ENCODE results near the gene PRAC1.

PRAC1 gene

GRCh38 chr17:48726114-48726915 lies 4.0 kb upstream of the PRAC1 start:
- DNase-seq (ENCODE audit: low read depth in 2 of 2): no peak
- H3K4me3 ChIP-seq (replicated peaks in 1 of 2; ENCODE audit: low read depth in 2 of 2, low read length in 2 of 2): no peak overlapping the region
- TF ChIP-seq CTCF (IDR thresholded peaks at IDR 0.05; ENCODE audit: low read depth, low read length): no peak

- no peak for DNase-seq (ENCODE audit: low read depth in 2 of 2)
- H3K4me3 ChIP-seq (replicated peaks in 1 of 2; ENCODE audit: low read depth in 2 of 2, low read length in 2 of 2): no peak overlapping the region
- TF ChIP-seq CTCF (IDR thresholded peaks at IDR 0.05; ENCODE audit: low read depth, low read length): no peak
These were observed 3.2 kb upstream of the PRAC1 start for GRCh38 chr17:48725288-48726064.

DNA sequence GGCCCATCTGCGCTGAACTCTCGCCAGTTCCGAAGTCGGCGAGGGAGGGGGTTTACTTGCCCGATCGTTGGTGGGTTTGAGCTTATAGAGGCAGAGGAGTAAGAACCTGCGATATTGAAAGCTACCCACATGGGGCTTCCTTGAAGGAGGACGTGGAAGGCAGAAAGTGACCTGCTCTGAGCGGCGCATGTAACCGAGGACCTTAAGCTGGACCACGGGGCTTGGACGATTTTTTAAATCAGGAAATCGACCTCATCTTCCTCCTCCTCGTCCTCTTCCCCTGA lies 2.6 kb upstream of the PRAC1 start:
- TF ChIP-seq CTCF (IDR thresholded peaks at IDR 0.05; ENCODE audit: low read depth, low read length): no peak
- DNase-seq (ENCODE audit: low read depth in 2 of 2): no peak
- H3K4me3 ChIP-seq (replicated peaks in 1 of 2; ENCODE audit: low read depth in 2 of 2, low read length in 2 of 2): no peak overlapping the region

GRCh38 chr17:48724251-48725003 lies 2.1 kb upstream of the PRAC1 start:
- H3K4me3 ChIP-seq (replicated peaks in 1 of 2; ENCODE audit: low read depth in 2 of 2, low read length in 2 of 2): no peak overlapping the region
- TF ChIP-seq CTCF (IDR thresholded peaks at IDR 0.05; ENCODE audit: low read depth, low read length): peak; percentile 82
- peak; percentile 79 to 81 for DNase-seq (ENCODE audit: low read depth in 2 of 2)

GRCh38 chr17:48723423-48724250 lies 1.3 kb upstream of the PRAC1 start:
- no peak for DNase-seq (ENCODE audit: low read depth in 2 of 2)
- no peak overlapping the region for H3K4me3 ChIP-seq (replicated peaks in 1 of 2; ENCODE audit: low read depth in 2 of 2, low read length in 2 of 2)
- no peak for TF ChIP-seq CTCF (IDR thresholded peaks at IDR 0.05; ENCODE audit: low read depth, low read length)

DNA sequence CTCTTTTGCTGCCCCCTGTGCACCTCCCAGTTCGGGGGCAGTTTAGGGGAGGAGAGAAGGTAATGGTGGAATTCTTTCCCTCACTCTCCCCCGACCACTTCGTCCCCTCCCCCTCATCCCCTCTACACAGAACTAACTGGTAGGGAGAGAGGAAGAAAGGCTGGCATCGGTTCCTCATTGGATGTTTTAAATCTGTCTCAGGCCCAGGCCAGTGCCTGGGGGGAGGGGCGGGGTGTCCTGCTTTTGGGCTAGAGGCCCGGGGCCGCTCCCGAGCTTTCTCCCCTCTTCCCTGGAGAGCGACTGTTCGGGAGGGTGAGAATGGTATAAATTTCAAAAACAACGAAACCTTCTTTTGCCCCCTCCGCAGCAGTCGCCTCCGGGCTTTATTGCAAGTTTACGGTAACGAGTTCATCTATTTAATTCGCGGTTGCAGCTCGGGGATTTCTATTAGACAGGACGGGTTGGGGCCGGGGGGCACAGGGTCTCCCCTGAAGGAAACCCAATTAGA lies 651 bp upstream of the PRAC1 start, which contains the start of gene PRAC2:
Gene PRAC2, plus strand, starts transcription at position 271 of the 508 bp plus-strand sequence. CDS start 1,226 bp downstream, outside the sequence.
- H3K4me3 ChIP-seq (replicated peaks in 1 of 2; ENCODE audit: low read depth in 2 of 2, low read length in 2 of 2): no peak within 1 kb of the TSS
- no peak for TF ChIP-seq CTCF (IDR thresholded peaks at IDR 0.05; ENCODE audit: low read depth, low read length)
- no peak for DNase-seq (ENCODE audit: low read depth in 2 of 2)
